ENCODE data around the gene BCL7A. TPM values are rescaled to one million over a fixed set of nuclear protein-coding genes. Genes with fewer than 3 reads are reported as not detected.

Gene BCL7A
- total and polyA plus RNA-seq, 2 of the 8 experiments (the other 6 are each of a cell fraction or from before 2014, with no cell fraction given) = 11.9 to 12.7 TPM

DNA sequence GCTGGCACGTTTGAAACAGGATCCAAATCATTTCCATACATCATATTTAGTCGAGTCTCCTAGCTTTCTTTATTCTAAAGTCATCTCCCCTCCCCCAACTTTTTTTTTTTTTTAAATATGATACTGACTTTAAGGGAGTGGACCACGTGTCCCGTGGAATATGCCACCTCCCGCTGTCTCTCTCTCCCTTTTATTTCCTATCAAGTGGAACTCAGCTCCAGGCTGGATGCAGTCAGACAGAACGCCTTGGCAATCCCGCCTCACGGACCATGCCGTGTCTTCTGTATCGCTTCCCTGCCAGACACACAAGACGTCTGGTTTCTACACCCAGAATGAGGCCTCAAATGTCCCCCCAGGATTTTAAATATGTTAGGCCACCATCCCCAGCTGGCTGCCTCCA, 21.2 kb downstream of the BCL7A start:
- Histone ChIP-seq H2BK20ac (ENCODE audit: low read length) (no peak overlapping the region), H3K9ac (replicated peaks in 1 of 4; ENCODE audit: extremely low read depth in 1 of 4, low read depth in 3 of 4, low read length in 3 of 4) (no peak overlapping the region), H3K4ac (replicated peaks; ENCODE audit: insufficient read length, low read depth, low read length) (no peak overlapping the region), H3K23me2 (ENCODE audit: low read depth, low read length) (no peaks in the 10 kb centered on the region), H3K23ac (ENCODE audit: insufficient read length) (no peak overlapping the region), H3K4me1 (replicated peaks in 1 of 4; ENCODE audit: control insufficient read depth in 3 of 4, insufficient read depth in 4 of 4, low read length in 3 of 4) (no peaks in the 10 kb centered on the region), H3K4me2 (ENCODE audit: insufficient read depth in 1 of 2, low read depth in 2 of 2, low read length in 2 of 2) (no peak overlapping the region), H4K20me1 (replicated peaks in 1 of 2; ENCODE audit: control insufficient read depth in 1 of 2, insufficient read depth in 2 of 2, low read length in 2 of 2) (peaks cover 0 to 2% of the 10 kb centered on the region in 2 experiments), H3K18ac (ENCODE audit: extremely low read depth, low read length) (no peak overlapping the region), H3K36me3 (ENCODE audit: control insufficient read depth in 2 of 4, insufficient read depth in 4 of 4, low read length in 3 of 4) (peaks cover 6 to 32% (median 20%) of the 10 kb centered on the region in 4 experiments), H2AK5ac (ENCODE audit: low read depth, low read length) (no peak overlapping the region), H4K5ac (ENCODE audit: insufficient read length, low read depth, low read length) (no peak overlapping the region), H4K8ac (ENCODE audit: extremely low read depth, insufficient read depth, low read length) (no peak overlapping the region), H4K91ac (replicated peaks; ENCODE audit: insufficient read length, low read length) (no peak overlapping the region), H3K14ac (ENCODE audit: insufficient read length) (no peak overlapping the region), H3K27me3 (replicated peaks in 1 of 4; ENCODE audit: control insufficient read depth in 3 of 4, extremely low read depth in 1 of 4, insufficient read depth in 3 of 4, low read length in 3 of 4) (no peaks in the 10 kb centered on the region), H3K56ac (replicated peaks; ENCODE audit: insufficient read length, low read depth, low read length) (no peak overlapping the region), H2BK12ac (ENCODE audit: low read depth, low read length) (no peak overlapping the region), H3K9me3 (ENCODE audit: insufficient read depth in 2 of 2, low read depth in 1 of 2, low read length in 1 of 2) (peaks cover 8 to 16% of the 10 kb centered on the region in 2 experiments; a peak in 3 of 4 replicates), H2BK15ac (ENCODE audit: low read length) (no peak overlapping the region), H3K27ac (ENCODE audit: low read depth, low read length) (no peak overlapping the region), H3K4me3 (ENCODE audit: extremely low read depth in 1 of 4, insufficient read depth in 2 of 4, low read depth in 3 of 4, low read length in 4 of 4) (no peak overlapping the region), H3K79me2 (ENCODE audit: control insufficient read depth in 1 of 2, insufficient read depth in 2 of 2, low read length in 2 of 2) (no peaks in the 10 kb centered on the region), H2BK5ac (ENCODE audit: low read depth, low read length) (no peak overlapping the region), H2BK120ac (replicated peaks; ENCODE audit: low read depth, low read length) (no peak overlapping the region), H2AFZ (ENCODE audit: low read length) (no peak overlapping the region), H3K79me1 (ENCODE audit: low read depth, low read length) (no peaks in the 10 kb centered on the region)
- POLR2A ChIA-PET (ENCODE audit: partially characterized antibody) = interaction anchor here (0.5 to 0.6 kb wide), 2 partner anchors 10 to 19 kb away, joined by 3 read pairs; no protein-coding TSS in a partner anchor
- WGBS, 2 experiments (ENCODE audit: extremely low coverage in 1 of 2, insufficient coverage in 1 of 2, insufficient read length in 1 of 2, insufficient replicate concordance in 2 of 2, low coverage in 1 of 2, low lambda C conversion rate in 2 of 2, missing lambda C conversion rate in 1 of 2) = 90% methylated on average over 11 of the region's 11 CpGs; no CpG with 5 or more reads in 1 of the 2 experiments
- DNase-seq (ENCODE audit: low read depth in 1 of 2, low spot score in 2 of 2) (no peak), FAIRE-seq (no peak)
- CTCF ChIA-PET (ENCODE audit: partially characterized antibody) = interaction anchor here (1.1 to 3.3 kb wide), 5 partner anchors 11 to 148 kb away, joined by 3 to 18 read pairs (median 5); no protein-coding TSS in a partner anchor
- TF ChIP-seq KDM5A (IDR thresholded peaks at IDR 0.05; ENCODE audit: low read length) (no peak), EZH2 (IDR thresholded peaks at IDR 0.05; ENCODE audit: low read depth, low read length, severe bottlenecking) (no peak), POU5F1 (IDR thresholded peaks at IDR 0.05; ENCODE audit: low read depth, low read length) (no peak), RBBP5 (IDR thresholded peaks at IDR 0.05; ENCODE audit: borderline replicate concordance, low read depth, low read length) (no peak), SUZ12 (IDR thresholded peaks at IDR 0.05; ENCODE audit: low read length) (no peak), NRF1 (IDR thresholded peaks at IDR 0.05; ENCODE audit: low read depth, low read length) (no peak), CBX8 (IDR thresholded peaks at IDR 0.05; ENCODE audit: borderline replicate concordance, low read depth, low read length) (no peak), RFX5 (IDR thresholded peaks at IDR 0.05; ENCODE audit: borderline replicate concordance, low read depth, low read length) (no peak), SAP30 (IDR thresholded peaks at IDR 0.05; ENCODE audit: insufficient read depth, insufficient replicate concordance, low read length) (no peak), CREB1 (IDR thresholded peaks at IDR 0.05) (no peak)
- TF ChIP-seq, protein P1, sequence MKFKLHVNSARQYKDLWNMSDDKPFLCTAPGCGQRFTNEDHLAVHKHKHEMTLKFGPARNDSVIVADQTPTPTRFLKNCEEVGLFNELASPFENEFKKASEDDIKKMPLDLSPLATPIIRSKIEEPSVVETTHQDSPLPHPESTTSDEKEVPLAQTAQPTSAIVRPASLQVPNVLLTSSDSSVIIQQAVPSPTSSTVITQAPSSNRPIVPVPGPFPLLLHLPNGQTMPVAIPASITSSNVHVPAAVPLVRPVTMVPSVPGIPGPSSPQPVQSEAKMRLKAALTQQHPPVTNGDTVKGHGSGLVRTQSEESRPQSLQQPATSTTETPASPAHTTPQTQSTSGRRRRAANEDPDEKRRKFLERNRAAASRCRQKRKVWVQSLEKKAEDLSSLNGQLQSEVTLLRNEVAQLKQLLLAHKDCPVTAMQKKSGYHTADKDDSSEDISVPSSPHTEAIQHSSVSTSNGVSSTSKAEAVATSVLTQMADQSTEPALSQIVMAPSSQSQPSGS (IDR thresholded peaks at IDR 0.05; ENCODE audit: low read length) = no peak
- TF ChIP-seq, protein P2, sequence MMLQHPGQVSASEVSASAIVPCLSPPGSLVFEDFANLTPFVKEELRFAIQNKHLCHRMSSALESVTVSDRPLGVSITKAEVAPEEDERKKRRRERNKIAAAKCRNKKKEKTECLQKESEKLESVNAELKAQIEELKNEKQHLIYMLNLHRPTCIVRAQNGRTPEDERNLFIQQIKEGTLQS (IDR thresholded peaks at IDR 0.05; ENCODE audit: insufficient read depth, low read depth, low read length) = no peak
